ENCODE data around the gene ELL.

Gene ELL

DNA sequence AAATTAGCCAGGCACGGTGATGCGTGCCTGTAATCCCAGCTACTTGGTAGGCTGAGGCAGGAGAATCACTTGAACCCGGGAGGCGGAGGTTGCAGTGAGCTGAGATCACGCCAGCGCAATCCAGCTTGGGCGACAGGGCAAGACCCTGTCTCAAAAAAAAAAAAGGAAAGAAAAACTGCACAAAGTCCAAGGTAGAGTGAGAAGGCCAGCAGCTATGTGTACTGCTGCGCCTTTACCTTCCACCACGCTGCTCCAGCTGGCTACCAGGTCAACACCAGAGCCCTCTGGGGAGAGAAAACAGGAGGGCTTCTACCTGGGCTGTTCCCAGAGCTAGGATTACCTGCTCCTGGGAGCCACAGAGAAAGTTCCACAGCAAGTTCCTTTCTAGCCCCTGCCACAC, 3.2 kb downstream of the ELL start:
- H3K27ac ChIP-seq = peak overlapping the region; percentile 93
- TF ChIP-seq CTCF (conservative IDR thresholded peaks at IDR 0.05) = no peak

GRCh38 chr19:18517606-18518005, 4.3 kb downstream of the ELL start:
- TF ChIP-seq CTCF (conservative IDR thresholded peaks at IDR 0.05) = no peak
- H3K27ac ChIP-seq = 0 out of 2 replicates have a peak overlapping the region, but pooled peaks have one; percentile 93

DNA sequence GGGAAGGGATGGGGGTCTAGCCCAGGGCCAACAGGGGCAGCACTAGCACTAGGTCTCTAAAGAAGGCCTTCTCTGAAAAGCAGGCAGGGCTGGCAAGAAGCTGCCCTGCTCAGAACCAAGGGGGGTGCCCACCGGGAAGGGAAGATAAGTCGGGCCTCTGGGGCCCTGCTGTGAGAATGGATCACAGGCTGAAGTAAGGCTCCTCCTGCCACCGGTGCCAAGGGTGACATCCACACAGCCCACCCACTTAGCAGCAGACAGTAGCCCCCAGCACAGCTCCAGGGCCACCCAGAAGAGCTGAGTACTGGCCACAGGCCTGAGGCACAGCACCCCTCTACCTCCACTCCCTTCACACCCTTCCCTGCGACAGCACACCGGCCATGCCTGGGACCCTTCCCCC, 5.9 kb downstream of the ELL start:
- no peak for TF ChIP-seq CTCF (conservative IDR thresholded peaks at IDR 0.05)
- no peak overlapping the region; the same call in 1 of the 2 replicates for H3K27ac ChIP-seq

DNA sequence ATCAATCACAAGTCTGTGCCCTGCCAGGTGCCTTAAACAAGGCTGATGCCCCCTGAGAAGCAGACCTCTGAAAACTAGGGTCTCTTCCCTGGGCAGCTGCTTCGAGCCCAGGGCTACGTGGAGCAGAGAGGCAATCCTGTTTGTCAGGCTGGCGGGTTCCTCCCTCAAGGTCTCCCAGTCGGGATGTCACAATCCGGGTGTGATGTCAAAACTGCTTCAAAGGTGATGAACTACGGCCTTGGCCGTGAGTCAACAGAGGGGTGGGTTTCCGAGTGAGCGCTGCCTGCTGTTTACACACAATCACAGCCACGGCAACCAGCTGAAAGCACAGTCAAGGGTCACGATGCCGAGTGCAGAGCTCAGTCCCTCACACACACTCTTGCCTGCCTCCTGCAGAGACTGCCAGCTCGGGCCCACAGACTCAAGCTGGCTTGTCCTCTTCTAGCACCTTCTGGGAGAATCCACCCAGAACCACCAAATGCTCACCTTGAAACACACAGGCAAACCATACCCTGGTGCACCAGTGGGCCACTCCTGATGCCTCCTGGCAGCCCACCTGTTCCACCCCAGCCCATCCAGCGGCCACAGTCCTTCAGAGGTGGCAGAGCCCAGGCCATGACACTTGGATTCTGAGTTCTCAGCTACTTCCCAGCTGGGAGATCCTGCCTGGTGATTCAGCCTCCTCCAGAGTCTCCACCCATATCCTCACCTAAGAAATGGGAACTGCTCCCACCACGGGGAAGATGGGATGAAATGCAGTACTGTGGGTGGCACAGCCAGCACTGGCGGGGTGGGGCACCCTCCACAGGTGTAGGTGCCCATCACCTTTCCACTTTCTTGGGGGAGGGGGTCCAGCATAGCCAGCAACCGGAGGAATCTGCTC, 6.8 kb downstream of the ELL start:
- TF ChIP-seq CTCF (conservative IDR thresholded peaks at IDR 0.05) = no peak
- H3K27ac ChIP-seq = peak overlapping the region; percentile 9; the same call in 1 of the 2 replicates

DNA sequence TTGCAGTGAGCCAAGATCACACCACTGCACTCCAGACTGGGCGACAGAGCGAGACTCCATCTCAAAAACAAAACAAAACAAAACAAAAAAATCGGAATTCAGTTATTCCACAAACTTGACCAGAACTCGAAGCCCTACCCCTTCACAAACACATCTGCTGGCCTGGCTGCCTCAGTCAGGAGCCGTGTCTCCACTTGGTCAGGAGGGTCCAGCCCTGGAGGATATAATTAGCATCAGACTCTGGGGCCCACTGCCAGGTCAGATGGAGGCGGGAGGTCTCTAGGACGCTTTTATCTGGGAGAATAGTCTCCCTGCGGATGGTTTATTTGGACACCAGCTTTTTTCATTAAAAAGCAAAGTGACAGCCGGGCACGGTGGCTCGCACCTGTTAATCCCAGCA, 8.0 kb downstream of the ELL start:
- no peak overlapping the region for H3K27ac ChIP-seq

GRCh38 chr19:18510216-18510615, 11.7 kb downstream of the ELL start:
- TF ChIP-seq CTCF (conservative IDR thresholded peaks at IDR 0.05) = no peak
- peak overlapping the region; percentile 94; the same call in 1 of the 2 replicates for H3K27ac ChIP-seq

More for the DNA sequence above, 8.0 kb downstream of the ELL start:
- no peak for TF ChIP-seq CTCF (conservative IDR thresholded peaks at IDR 0.05)

- TF ChIP-seq CTCF (conservative IDR thresholded peaks at IDR 0.05) = no peak
- H3K27ac ChIP-seq = peak overlapping the region; percentile 94
These were observed 13.3 kb downstream of the ELL start for GRCh38 chr19:18508585-18508984.
